Spleen (tissue), 11 donors: ENCODE measurements around the gene CALY. TPM values are rescaled to one million over a fixed set of nuclear protein-coding genes. Genes with fewer than 3 reads are reported as not detected.

ENCODE experiments used
- DNase-seq: peaks from one replicate; pipeline ENCODE4 v3.0.0-alpha.2; 2020
- H3K27ac ChIP-seq, 8 donors: fragments of 200-600 bp; sonication (generic) in 7 of 8; 1 replicate in 4 of 8; 2 replicates in 4 of 8; pipeline versions ENCODE4 v1.5.0 to v1.8.0; 2016 to 2021; ENCODE audit warnings: inconsistent platforms in 4 of 8, mild to moderate bottlenecking in 4 of 8, moderate library complexity in 1 of 8
- H3K27me3 ChIP-seq, 7 donors: fragments of 200-600 bp; sonication (generic) in 6 of 7; replicated peaks in 1 of 7; 1 replicate in 4 of 7; 2 replicates in 3 of 7; pipeline versions ENCODE4 v1.5.0 to v1.8.0; 2016 to 2021; ENCODE audit warnings: inconsistent platforms in 3 of 7, mild to moderate bottlenecking in 1 of 7
- H3K36me3 ChIP-seq, 6 donors: fragments of 200-600 bp; sonication (generic) in 5 of 6; 1 replicate in 4 of 6; 2 replicates in 2 of 6; pipeline versions ENCODE4 v1.5.0 to v1.8.0; 2016 to 2021; ENCODE audit warnings: inconsistent platforms in 2 of 6
- H3K4me1 ChIP-seq, 6 donors: fragments of 200-600 bp; sonication (generic) in 5 of 6; 1 replicate in 3 of 6; 2 replicates in 3 of 6; pipeline versions ENCODE4 v1.5.0 to v1.8.0; 2016 to 2021; ENCODE audit warnings: inconsistent platforms in 3 of 6
- H3K4me3 ChIP-seq, 8 donors: fragments of 200-600 bp; sonication (generic) in 7 of 8; 1 replicate in 4 of 8; 2 replicates in 4 of 8; pipeline versions ENCODE4 v1.5.0 to v1.8.0; 2016 to 2021; ENCODE audit warnings: inconsistent platforms in 4 of 8, mild to moderate bottlenecking in 4 of 8, moderate library complexity in 2 of 8
- H3K9me3 ChIP-seq, 8 donors: fragments of 200-600 bp; sonication (generic) in 7 of 8; 1 replicate in 4 of 8; 2 replicates in 4 of 8; pipeline versions ENCODE4 v1.5.0 to v1.8.0; 2016 to 2021; ENCODE audit warnings: inconsistent platforms in 4 of 8
- CTCF ChIP-seq, 11 experiments: fragments of 200-600 bp in 7 of 11; fragments of 450-650 bp in 4 of 11; sonication (generic) in 4 of 11; IDR thresholded peaks in 8 of 11; conservative IDR thresholded peaks in 3 of 11; 1 replicate in 7 of 11; 2 replicates in 4 of 11; pipeline versions ENCODE4 v1.4.0 to v1.8.0; 2016 to 2021; ENCODE audit warnings: antibody characterized with exemption in 11 of 11, inconsistent platforms in 4 of 11, mild to moderate bottlenecking in 1 of 11
- POLR2A ChIP-seq, 3 donors: fragments of 450-650 bp; IDR thresholded peaks; one replicate each; pipeline ENCODE4 v1.5.1; 2017; ENCODE audit warnings: antibody characterized with exemption in 3 of 3, mild to moderate bottlenecking in 1 of 3
- POLR2AphosphoS5 ChIP-seq, 3 donors: sonication (generic); formaldehyde crosslinking; IDR thresholded peaks; one replicate each; pipeline ENCODE4 v1.5.1; 2017; ENCODE audit warnings: antibody characterized with exemption in 3 of 3
- WGBS, 5 donors: extraction: QIAGEN DNeasy Blood & Tissue Kit in 3 of 5; methylation state at CpG; one replicate each; pipeline versions ENCODE4 v1.1.5 to v1.1.7; 2013 to 2018; 5-methylcytosine and 5-hydroxymethylcytosine counted together
- intact Hi-C: fragments of 100-400 bp; cut with DNase I; formaldehyde crosslinking; loops from one replicate; pipeline ENCODE4 v1.15.0; 2023; ENCODE audit warnings: low total_unique reads
- polyA plus RNA-seq, 3 donors: library from polyadenylated mRNA; stranded (reverse); fragments of 200-250 nt; gene quantifications; one replicate each; pipeline ENCODE4 v1.2.1, GENCODE V29; 2013
- total RNA-seq, 7 donors: library from RNA; depleted of rRNA in 3 of 7; stranded (reverse); fragments of >200 nt in 3 of 7; fragmentation: NEBNext Ultra II Directional in 4 of 7; extraction: Animal tissue kit (Norgen Biotek cat#: 25700) in 4 of 7; gene quantifications; one replicate each; pipeline versions ENCODE4 v1.1.0 to v1.2.1, GENCODE V29; 2016 to 2021
- donor health status: healthy with polysubstance abuse.
- donor health status: DM: no; HTN: no; CAD: no; lungs with moderate emphysema.
- donor health status: DM: no; HTN: no; CAD: no.
- donor health status: Bipolar disorder and iron deficiency.
- donor health status: healthy.
- donor health status: DM: no; HTN: no; CAD: no.
- donor health status: DM: yes; HTN: yes; CAD: no.

The CALY gene
- total and polyA plus RNA-seq, 10 donors: 0.04 to 3.4 (median 0.34) TPM; not detected in 1

- intact Hi-C loops: loop anchor here (10.0 kb wide), 1 partner anchor 189 kb away; the partner anchor contains the start of gene CYP2E1
- H3K9me3 ChIP-seq: no peaks in the 10 kb centered on the region
- no peak for TF ChIP-seq POLR2AphosphoS5 (IDR thresholded peaks at IDR 0.05)
- TF ChIP-seq POLR2A (IDR thresholded peaks at IDR 0.05): no peak
- TF ChIP-seq CTCF (IDR thresholded peaks at IDR 0.05 in 8 of 11, conservative IDR thresholded peaks at IDR 0.05 in 3 of 11): no peak
- H3K4me3 ChIP-seq: peak overlapping the region; percentile 8 to 77 (median 47)
- peak overlapping the region in 5 of 8 donors; percentile 43 to 71 (median 59) for H3K27ac ChIP-seq
- H3K27me3 ChIP-seq: peaks cover 0 to 83% (median 47%) of the 10 kb centered on the region in 7 donors
- DNase-seq: peak; percentile 83
- no peaks in the 10 kb centered on the region for H3K36me3 ChIP-seq
- H3K4me1 ChIP-seq: peaks cover 15 to 31% (median 24%) of the 10 kb centered on the region in 6 donors
- WGBS, 5 donors: 5 to 8% (median 6%) methylated on average over 32 to 41 of the region's 41 CpGs; no CpG with 5 or more reads in 1 of the 5 donors
Observed at GRCh38 chr10:133336118-133336576, 549 bp downstream of the CALY start.

- Histone ChIP-seq H3K27ac (peak overlapping the region in 5 of 8 donors; percentile 43 to 71 (median 59)), H3K4me1 (peaks cover 15 to 31% (median 24%) of the 10 kb centered on the region in 6 donors), H3K4me3 (peak overlapping the region; percentile 8 to 77 (median 47)), H3K27me3 (peaks cover 0 to 82% (median 47%) of the 10 kb centered on the region in 7 donors), H3K9me3 (no peaks in the 10 kb centered on the region), H3K36me3 (no peaks in the 10 kb centered on the region)
- TF ChIP-seq CTCF (IDR thresholded peaks at IDR 0.05 in 8 of 11, conservative IDR thresholded peaks at IDR 0.05 in 3 of 11) (no peak), POLR2A (IDR thresholded peaks at IDR 0.05) (no peak), POLR2AphosphoS5 (IDR thresholded peaks at IDR 0.05) (no peak)
- peak; percentile 85 for DNase-seq
- intact Hi-C loops: loop anchor here (10.0 kb wide), 1 partner anchor 189 kb away; the partner anchor contains the start of gene CYP2E1
- 2 to 5% (median 2%) methylated on average over 14 to 75 of the region's 75 CpGs for WGBS, 5 donors
Observed at GRCh38 chr10:133335246-133336117, 1.2 kb downstream of the CALY start.

GRCh38 chr10:133334503-133335245 is 2.0 kb downstream of the CALY start:
- Histone ChIP-seq H3K4me3 (peak overlapping the region in 7 of 8 donors; percentile 38 to 77 (median 48)), H3K4me1 (peaks cover 15 to 36% (median 28%) of the 10 kb centered on the region in 6 donors), H3K9me3 (no peaks in the 10 kb centered on the region), H3K36me3 (no peaks in the 10 kb centered on the region), H3K27ac (peak overlapping the region in 4 of 8 donors; percentile 13 to 71 (median 59)), H3K27me3 (peaks cover 0 to 80% (median 47%) of the 10 kb centered on the region in 7 donors)
- peak; percentile 80 for DNase-seq
- intact Hi-C loops: loop anchor here (10.0 kb wide), 1 partner anchor 190 kb away; the partner anchor contains the start of gene CYP2E1
- 16 to 36% (median 23%) methylated on average over 31 to 51 of the region's 51 CpGs for WGBS, 5 donors
- TF ChIP-seq POLR2AphosphoS5 (IDR thresholded peaks at IDR 0.05) (no peak), POLR2A (IDR thresholded peaks at IDR 0.05) (no peak), CTCF (IDR thresholded peaks at IDR 0.05 in 8 of 11, conservative IDR thresholded peaks at IDR 0.05 in 3 of 11) (no peak)
